HG03135 (cell line): ENCODE data around the gene MORN5.
A peak's percentile ranks its signal among the peaks of the same experiment; 100 is the strongest.
"Not testable (repeated sequence)": the region's sequence is repeated elsewhere in the genome, so short reads cannot be mapped to it uniquely, and the experiment has no call there.

Experiments
- ATAC-seq: cut with Tn5 transposase; IDR thresholded peaks from one replicate; pipeline ENCODE4 v1.9.1; 2021; ENCODE audit warnings: mild to moderate bottlenecking, moderate library complexity; ENCODE audit not compliant: unreplicated experiment

Gene MORN5

GRCh38 chr9:122159026-122159924 is at the start of gene MORN5, which contains the start of gene NDUFA8:
TSS of gene MORN5 (plus strand) at chr9:122159908. CDS start at chr9:122159973, 65 bp downstream.
TSS of gene NDUFA8 (minus strand) at chr9:122159779. CDS start at chr9:122159677, 102 bp downstream.
- ATAC-seq = peak; percentile 91

GRCh38 chr9:122110100-122110833 is 49.4 kb upstream of the MORN5 start:
- ATAC-seq = no peak

- no peak for ATAC-seq
Measured at GRCh38 chr9:122111413-122112085, 48.2 kb upstream of the MORN5 start.

GRCh38 chr9:122112238-122112637 is 47.5 kb upstream of the MORN5 start:
- no peak for ATAC-seq

- no peak for ATAC-seq
Measured at GRCh38 chr9:122113574-122113973, 46.1 kb upstream of the MORN5 start.

GRCh38 chr9:122115176-122116035 is 44.3 kb upstream of the MORN5 start:
- no peak for ATAC-seq

- ATAC-seq = no peak
Measured at GRCh38 chr9:122116040-122116439, 43.7 kb upstream of the MORN5 start.

- ATAC-seq = no peak
Measured at GRCh38 chr9:122116448-122117173, 43.1 kb upstream of the MORN5 start.

- ATAC-seq = not testable (repeated sequence)
Measured at GRCh38 chr9:122117241-122117640, 42.5 kb upstream of the MORN5 start.

GRCh38 chr9:122118343-122119165 is 41.2 kb upstream of the MORN5 start:
- no peak for ATAC-seq

- ATAC-seq = no peak
Measured at GRCh38 chr9:122119166-122119521, 40.6 kb upstream of the MORN5 start.

- ATAC-seq = no peak
Measured at GRCh38 chr9:122119721-122120120, 40.0 kb upstream of the MORN5 start.

GRCh38 chr9:122120316-122121071 is 39.2 kb upstream of the MORN5 start:
- no peak for ATAC-seq

- ATAC-seq = no peak
Measured at GRCh38 chr9:122121391-122121790, 38.3 kb upstream of the MORN5 start.

- ATAC-seq = no peak
Measured at GRCh38 chr9:122121931-122122330, 37.8 kb upstream of the MORN5 start.

GRCh38 chr9:122122468-122122867 is 37.2 kb upstream of the MORN5 start:
- no peak for ATAC-seq

- ATAC-seq = no peak
Measured at GRCh38 chr9:122122903-122123632, 36.6 kb upstream of the MORN5 start.

- no peak for ATAC-seq
Measured at GRCh38 chr9:122124048-122124447, 35.7 kb upstream of the MORN5 start.
